HepG2 (cell line): ENCODE results near the gene ST6GALNAC2. TPM values are rescaled to one million over a fixed set of nuclear protein-coding genes. Genes with fewer than 3 reads are reported as not detected.

Experiments used
- FOSL2 ChIP-seq: sonication (generic); formaldehyde crosslinking; IDR thresholded peaks from 2 replicates; pipeline ENCODE4 v1.4.0; 2020; ENCODE audit warnings: missing genetic modification reagents
- GTF2F1 ChIP-seq: fragments of 150-350 bp; IDR thresholded peaks from 2 replicates; pipeline ENCODE4 v1.6.1; 2014; ENCODE audit warnings: low read length
- IKZF1 ChIP-seq: fragments of 450-650 bp; IDR thresholded peaks from 2 replicates; pipeline ENCODE4 v1.7.1; 2016
- ISL2 ChIP-seq: sonication (generic); formaldehyde crosslinking; IDR thresholded peaks from 2 replicates; pipeline ENCODE4 v1.5.0; 2020; ENCODE audit warnings: missing genetic modification reagents
- MED13 ChIP-seq: sonication (generic); formaldehyde crosslinking; IDR thresholded peaks from 2 replicates; pipeline ENCODE4 v1.5.0; 2020; ENCODE audit warnings: missing genetic modification reagents
- TBX3 ChIP-seq: fragments of 450-650 bp; IDR thresholded peaks from 2 replicates; pipeline ENCODE4 v1.6.1; 2017; ENCODE audit warnings: antibody characterized with exemption, mild to moderate bottlenecking, inconsistent platforms, borderline replicate concordance
- ZMYM3 ChIP-seq: sonication (generic); formaldehyde crosslinking; IDR thresholded peaks from 2 replicates; pipeline ENCODE4 v1.5.1; 2020; ENCODE audit warnings: mild to moderate bottlenecking, missing genetic modification reagents
- ZNF138 ChIP-seq: sonication (generic); formaldehyde crosslinking; IDR thresholded peaks from 2 replicates; pipeline ENCODE4 v1.5.0; 2020; ENCODE audit warnings: mild to moderate bottlenecking, low read depth, missing genetic modification reagents
- ZNF543 ChIP-seq: sonication (generic); formaldehyde crosslinking; IDR thresholded peaks from 2 replicates; pipeline ENCODE4 v1.4.0; 2020; ENCODE audit warnings: mild to moderate bottlenecking, missing genetic modification reagents
- ZNF761 ChIP-seq: sonication (generic); formaldehyde crosslinking; conservative IDR thresholded peaks from 2 replicates; pipeline ENCODE4 v1.4.0; 2020; ENCODE audit warnings: mild to moderate bottlenecking, missing genetic modification reagents
- polyA plus RNA-seq, 8 experiments: library from polyadenylated mRNA; depleted of rRNA in 3 of 8; stranded (reverse) in 7 of 8; unstranded in 1 of 8; fragments of >200 nt; fragmentation: Illumina TruSeq in 4 of 8; extraction: Trizol in 4 of 8; gene quantifications; 2 replicates each; pipeline versions ENCODE4 v1.2.1 to v1.2.3, GENCODE V29; 2011 to 2016; ENCODE audit warnings: low read depth in 4 of 8, missing spikeins in 1 of 8, mixed read lengths in 1 of 8; ENCODE audit not compliant: insufficient read depth in 1 of 8
- total RNA-seq, 5 experiments: library from RNA; depleted of rRNA; stranded (reverse); fragments of >200 nt; fragmentation: Illumina TruSeq; extraction: Trizol; gene quantifications; 2 replicates each; pipeline ENCODE4 v1.2.3, GENCODE V29; 2016; ENCODE audit warnings: low read depth in 1 of 5
- TF ChIP-seq, protein P1 (sequence below): IDR thresholded peaks from 2 replicates; pipeline ENCODE4 v1.6.1; 2016; ENCODE audit warnings: control low read depth
- TF ChIP-seq, protein P2 (sequence below): IDR thresholded peaks from 2 replicates; pipeline ENCODE4 v1.6.1; 2016; ENCODE audit warnings: missing compliant biosample characterization, missing genetic modification reagents, borderline replicate concordance
- TF ChIP-seq, protein P3 (sequence below): sonication (generic); formaldehyde crosslinking; IDR thresholded peaks from 2 replicates; pipeline ENCODE4 v1.4.0; 2020; ENCODE audit warnings: mild to moderate bottlenecking, missing genetic modification reagents
- TF ChIP-seq, protein P4 (sequence below): sonication (generic); formaldehyde crosslinking; IDR thresholded peaks from 2 replicates; pipeline ENCODE4 v1.4.0; 2020; ENCODE audit warnings: mild to moderate bottlenecking, missing genetic modification reagents
- TF ChIP-seq, protein P5 (sequence below): sonication (generic); formaldehyde crosslinking; IDR thresholded peaks from 2 replicates; pipeline ENCODE4 v1.4.0; 2020; ENCODE audit warnings: mild to moderate bottlenecking, missing genetic modification reagents
- TF ChIP-seq, protein P6 (sequence below): sonication (generic); formaldehyde crosslinking; conservative IDR thresholded peaks from 2 replicates; pipeline ENCODE4 v1.4.0; 2020; ENCODE audit warnings: missing genetic modification reagents

The ST6GALNAC2 gene
- total and polyA plus RNA-seq, 2 of the 13 experiments (the other 11 are each of a cell fraction or from before 2014, with no cell fraction given) = 0.12 to 0.49 TPM

DNA sequence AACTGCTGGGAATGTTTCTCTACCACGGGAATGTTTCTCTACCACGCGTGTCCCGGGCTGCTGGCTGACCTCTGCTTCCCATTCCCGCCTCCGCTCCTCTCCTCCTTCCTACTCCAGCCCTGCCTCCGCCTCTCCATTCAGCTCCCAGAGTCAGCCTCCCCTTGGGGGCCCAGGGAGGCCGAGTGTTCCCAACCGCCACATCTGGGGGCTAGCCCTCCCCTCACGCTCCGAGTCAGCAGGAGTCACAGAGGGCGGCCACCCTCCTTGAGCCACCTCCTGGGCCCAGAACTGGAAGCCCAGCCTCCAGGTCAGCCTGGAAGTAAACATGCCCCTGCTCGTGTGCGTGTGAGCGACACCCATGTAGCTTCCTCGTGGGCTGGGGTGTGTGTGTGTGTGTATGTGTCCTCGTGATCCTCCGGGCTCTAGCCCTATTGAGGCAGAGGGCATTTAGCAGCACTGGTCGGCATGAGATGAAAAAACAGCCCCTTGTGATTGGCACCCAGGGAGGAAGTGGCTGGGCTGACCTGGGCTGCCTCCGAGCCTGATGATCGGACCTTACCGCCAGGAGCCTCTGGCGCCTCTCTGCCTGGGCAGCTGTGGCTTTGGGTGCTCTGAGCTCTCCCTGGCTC is 55.5 kb downstream of the ST6GALNAC2 start (continued):
- TF ChIP-seq, protein P1, sequence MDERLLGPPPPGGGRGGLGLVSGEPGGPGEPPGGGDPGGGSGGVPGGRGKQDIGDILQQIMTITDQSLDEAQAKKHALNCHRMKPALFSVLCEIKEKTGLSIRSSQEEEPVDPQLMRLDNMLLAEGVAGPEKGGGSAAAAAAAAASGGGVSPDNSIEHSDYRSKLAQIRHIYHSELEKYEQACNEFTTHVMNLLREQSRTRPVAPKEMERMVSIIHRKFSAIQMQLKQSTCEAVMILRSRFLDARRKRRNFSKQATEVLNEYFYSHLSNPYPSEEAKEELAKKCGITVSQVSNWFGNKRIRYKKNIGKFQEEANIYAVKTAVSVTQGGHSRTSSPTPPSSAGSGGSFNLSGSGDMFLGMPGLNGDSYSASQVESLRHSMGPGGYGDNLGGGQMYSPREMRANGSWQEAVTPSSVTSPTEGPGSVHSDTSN (CRISPR knock-in tag) = peak; percentile 70; the same call in 1 of the 2 replicates
- TF ChIP-seq ZNF543 (CRISPR knock-in tag) = no peak
- TF ChIP-seq ZMYM3 (CRISPR knock-in tag) = no peak
- no peak for TF ChIP-seq GTF2F1
- TF ChIP-seq, protein P2, sequence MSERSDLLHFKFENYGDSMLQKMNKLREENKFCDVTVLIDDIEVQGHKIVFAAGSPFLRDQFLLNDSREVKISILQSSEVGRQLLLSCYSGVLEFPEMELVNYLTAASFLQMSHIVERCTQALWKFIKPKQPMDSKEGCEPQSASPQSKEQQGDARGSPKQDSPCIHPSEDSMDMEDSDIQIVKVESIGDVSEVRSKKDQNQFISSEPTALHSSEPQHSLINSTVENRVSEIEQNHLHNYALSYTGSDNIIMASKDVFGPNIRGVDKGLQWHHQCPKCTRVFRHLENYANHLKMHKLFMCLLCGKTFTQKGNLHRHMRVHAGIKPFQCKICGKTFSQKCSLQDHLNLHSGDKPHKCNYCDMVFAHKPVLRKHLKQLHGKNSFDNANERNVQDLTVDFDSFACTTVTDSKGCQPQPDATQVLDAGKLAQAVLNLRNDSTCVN (CRISPR knock-in tag) = no peak
- TF ChIP-seq FOSL2 (CRISPR knock-in tag) = no peak
- TF ChIP-seq IKZF1 = no peak
- no peak for TF ChIP-seq ZNF761 (CRISPR knock-in tag)
- TF ChIP-seq, protein P3, sequence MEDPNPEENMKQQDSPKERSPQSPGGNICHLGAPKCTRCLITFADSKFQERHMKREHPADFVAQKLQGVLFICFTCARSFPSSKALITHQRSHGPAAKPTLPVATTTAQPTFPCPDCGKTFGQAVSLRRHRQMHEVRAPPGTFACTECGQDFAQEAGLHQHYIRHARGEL (CRISPR knock-in tag) = no peak
- no peak for TF ChIP-seq MED13
- no peak for TF ChIP-seq ISL2 (CRISPR knock-in tag)
- TF ChIP-seq, protein P4, sequence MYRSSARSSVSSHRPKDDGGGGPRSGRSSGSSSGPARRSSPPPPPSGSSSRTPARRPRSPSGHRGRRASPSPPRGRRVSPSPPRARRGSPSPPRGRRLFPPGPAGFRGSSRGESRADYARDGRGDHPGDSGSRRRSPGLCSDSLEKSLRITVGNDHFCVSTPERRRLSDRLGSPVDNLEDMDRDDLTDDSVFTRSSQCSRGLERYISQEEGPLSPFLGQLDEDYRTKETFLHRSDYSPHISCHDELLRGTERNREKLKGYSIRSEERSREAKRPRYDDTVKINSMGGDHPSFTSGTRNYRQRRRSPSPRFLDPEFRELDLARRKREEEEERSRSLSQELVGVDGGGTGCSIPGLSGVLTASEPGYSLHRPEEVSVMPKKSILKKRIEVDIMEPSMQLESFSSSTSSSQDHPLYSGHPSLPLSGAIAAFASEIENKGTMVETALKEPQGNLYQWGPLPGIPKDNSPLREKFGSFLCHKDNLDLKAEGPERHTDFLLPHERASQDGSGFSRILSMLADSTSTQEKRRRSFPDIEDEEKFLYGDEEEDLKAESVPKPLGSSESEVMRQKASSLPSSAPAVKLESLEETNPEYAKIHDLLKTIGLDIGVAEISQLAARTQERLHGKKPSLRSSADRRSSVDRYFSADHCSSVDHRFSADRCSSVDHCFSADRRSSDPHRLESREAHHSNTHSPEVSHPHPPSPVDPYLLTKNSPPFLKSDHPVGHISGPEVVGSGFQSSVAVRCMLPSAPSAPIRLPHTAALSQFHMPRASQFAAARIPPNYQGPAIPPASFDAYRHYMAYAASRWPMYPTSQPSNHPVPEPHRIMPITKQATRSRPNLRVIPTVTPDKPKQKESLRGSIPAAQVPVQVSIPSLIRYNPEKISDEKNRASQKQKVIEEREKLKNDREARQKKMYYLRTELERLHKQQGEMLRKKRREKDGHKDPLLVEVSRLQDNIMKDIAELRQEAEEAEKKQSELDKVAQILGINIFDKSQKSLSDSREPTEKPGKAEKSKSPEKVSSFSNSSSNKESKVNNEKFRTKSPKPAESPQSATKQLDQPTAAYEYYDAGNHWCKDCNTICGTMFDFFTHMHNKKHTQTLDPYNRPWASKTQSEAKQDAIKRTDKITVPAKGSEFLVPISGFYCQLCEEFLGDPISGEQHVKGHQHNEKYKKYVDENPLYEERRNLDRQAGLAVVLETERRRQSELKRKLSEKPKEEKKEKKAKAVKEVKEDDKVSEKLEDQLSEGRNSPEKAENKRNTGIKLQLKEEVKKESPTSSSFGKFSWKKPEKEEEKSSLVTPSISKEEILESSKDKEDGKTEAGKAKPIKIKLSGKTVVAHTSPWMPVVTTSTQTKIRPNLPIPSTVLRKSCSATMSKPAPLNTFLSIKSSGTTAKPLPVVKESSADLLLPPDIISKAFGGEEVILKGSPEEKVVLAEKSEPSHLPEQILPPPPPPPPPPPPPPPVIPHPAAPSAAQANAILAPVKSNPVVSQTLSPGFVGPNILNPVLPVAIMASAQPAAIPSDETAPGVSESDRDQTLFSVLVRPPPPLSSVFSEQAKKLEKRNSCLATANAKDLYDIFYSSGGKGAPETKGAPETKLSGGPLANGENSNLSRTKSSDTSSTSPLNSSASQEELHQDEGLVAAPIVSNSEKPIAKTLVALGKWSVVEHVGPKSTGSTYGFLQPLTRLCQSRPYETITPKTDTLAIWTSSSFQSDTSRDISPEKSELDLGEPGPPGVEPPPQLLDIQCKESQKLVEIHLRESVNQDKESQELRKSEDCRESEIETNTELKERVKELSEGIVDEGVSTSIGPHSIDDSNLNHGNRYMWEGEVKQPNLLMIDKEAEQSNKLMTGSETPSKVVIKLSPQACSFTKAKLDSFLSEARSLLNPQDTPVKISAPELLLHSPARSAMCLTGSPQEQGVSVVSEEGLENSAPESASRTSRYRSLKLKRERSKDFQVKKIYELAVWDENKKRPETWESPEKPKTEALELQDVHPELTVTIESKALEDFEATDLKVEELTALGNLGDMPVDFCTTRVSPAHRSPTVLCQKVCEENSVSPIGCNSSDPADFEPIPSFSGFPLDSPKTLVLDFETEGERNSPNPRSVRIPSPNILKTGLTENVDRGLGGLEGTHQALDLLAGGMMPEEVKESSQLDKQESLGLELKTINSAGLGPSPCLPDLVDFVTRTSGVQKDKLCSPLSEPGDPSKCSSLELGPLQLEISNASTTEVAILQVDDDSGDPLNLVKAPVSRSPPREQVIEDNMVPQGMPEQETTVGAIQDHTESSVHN (CRISPR knock-in tag) = no peak
- TF ChIP-seq, protein P5, sequence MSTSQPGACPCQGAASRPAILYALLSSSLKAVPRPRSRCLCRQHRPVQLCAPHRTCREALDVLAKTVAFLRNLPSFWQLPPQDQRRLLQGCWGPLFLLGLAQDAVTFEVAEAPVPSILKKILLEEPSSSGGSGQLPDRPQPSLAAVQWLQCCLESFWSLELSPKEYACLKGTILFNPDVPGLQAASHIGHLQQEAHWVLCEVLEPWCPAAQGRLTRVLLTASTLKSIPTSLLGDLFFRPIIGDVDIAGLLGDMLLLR = peak; percentile 62; the same call in 1 of the 2 replicates
- no peak for TF ChIP-seq ZNF138 (CRISPR knock-in tag)
- peak; percentile 28; the same call in 1 of the 2 replicates for TF ChIP-seq TBX3
- TF ChIP-seq, protein P6, sequence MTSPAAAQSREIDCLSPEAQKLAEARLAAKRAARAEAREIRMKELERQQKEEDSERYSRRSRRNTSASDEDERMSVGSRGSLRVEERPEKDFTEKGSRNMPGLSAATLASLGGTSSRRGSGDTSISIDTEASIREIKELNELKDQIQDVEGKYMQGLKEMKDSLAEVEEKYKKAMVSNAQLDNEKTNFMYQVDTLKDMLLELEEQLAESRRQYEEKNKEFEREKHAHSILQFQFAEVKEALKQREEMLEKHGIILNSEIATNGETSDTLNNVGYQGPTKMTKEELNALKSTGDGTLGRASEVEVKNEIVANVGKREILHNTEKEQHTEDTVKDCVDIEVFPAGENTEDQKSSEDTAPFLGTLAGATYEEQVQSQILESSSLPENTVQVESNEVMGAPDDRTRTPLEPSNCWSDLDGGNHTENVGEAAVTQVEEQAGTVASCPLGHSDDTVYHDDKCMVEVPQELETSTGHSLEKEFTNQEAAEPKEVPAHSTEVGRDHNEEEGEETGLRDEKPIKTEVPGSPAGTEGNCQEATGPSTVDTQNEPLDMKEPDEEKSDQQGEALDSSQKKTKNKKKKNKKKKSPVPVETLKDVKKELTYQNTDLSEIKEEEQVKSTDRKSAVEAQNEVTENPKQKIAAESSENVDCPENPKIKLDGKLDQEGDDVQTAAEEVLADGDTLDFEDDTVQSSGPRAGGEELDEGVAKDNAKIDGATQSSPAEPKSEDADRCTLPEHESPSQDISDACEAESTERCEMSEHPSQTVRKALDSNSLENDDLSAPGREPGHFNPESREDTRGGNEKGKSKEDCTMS (CRISPR knock-in tag) = no peak
